Eye (tissue), 1 donor: ENCODE measurements around the gene CPNE5.
A peak's percentile ranks its signal among the peaks of the same experiment; 100 is the strongest.

Source experiments
- DNase-seq: peaks from one replicate; pipeline ENCODE4 v3.0.0-alpha.2; 2015

CPNE5 gene

GRCh38 chr6:36787210-36787609 lies 52.0 kb downstream of the CPNE5 start:
- DNase-seq = no peak

GRCh38 chr6:36786055-36786675 lies 53.1 kb downstream of the CPNE5 start:
- no peak for DNase-seq

GRCh38 chr6:36784376-36784636 lies 54.9 kb downstream of the CPNE5 start:
- no peak for DNase-seq

GRCh38 chr6:36783603-36784375 lies 55.5 kb downstream of the CPNE5 start:
- no peak for DNase-seq

- DNase-seq = no peak
Measured at GRCh38 chr6:36781669-36782068, 57.6 kb downstream of the CPNE5 start.

GRCh38 chr6:36780442-36781177 lies 58.6 kb downstream of the CPNE5 start:
- DNase-seq = no peak

- no peak for DNase-seq
Measured at GRCh38 chr6:36779227-36779626, 60.0 kb downstream of the CPNE5 start.

GRCh38 chr6:36777801-36778200 lies 61.4 kb downstream of the CPNE5 start:
- DNase-seq = peak; percentile 74

- no peak for DNase-seq
Measured at GRCh38 chr6:36776167-36776566, 63.1 kb downstream of the CPNE5 start.

GRCh38 chr6:36774331-36774730 lies 64.9 kb downstream of the CPNE5 start:
- DNase-seq = no peak

GRCh38 chr6:36772397-36772796 lies 66.8 kb downstream of the CPNE5 start:
- DNase-seq = no peak

- DNase-seq = no peak
Measured at GRCh38 chr6:36771145-36771544, 68.1 kb downstream of the CPNE5 start.

- DNase-seq = no peak
Measured at GRCh38 chr6:36769676-36770499, 69.4 kb downstream of the CPNE5 start.

- DNase-seq = peak; percentile 35
Measured at GRCh38 chr6:36769183-36769675, 70.0 kb downstream of the CPNE5 start.

- DNase-seq = no peak
Measured at GRCh38 chr6:36766399-36766945, 72.8 kb downstream of the CPNE5 start.

GRCh38 chr6:36765594-36766398 lies 73.4 kb downstream of the CPNE5 start:
- peak; percentile 95 for DNase-seq

GRCh38 chr6:36765190-36765589 lies 74.1 kb downstream of the CPNE5 start:
- no peak for DNase-seq

GRCh38 chr6:36762123-36762522 lies 77.1 kb downstream of the CPNE5 start:
- DNase-seq = no peak

- no peak for DNase-seq
Measured at GRCh38 chr6:36760685-36761435, 78.4 kb downstream of the CPNE5 start.

GRCh38 chr6:36759148-36759759 lies 80.0 kb downstream of the CPNE5 start:
- DNase-seq = peak; percentile 90
